A673 (cell line): ENCODE data around the gene PIGB. TPM values are rescaled to one million over a fixed set of nuclear protein-coding genes. Genes with fewer than 3 reads are reported as not detected.

Experiments
- BruUV-seq: library from RNA; stranded (reverse); fragments of 400-500 nt; replicated peaks from 2 replicates; lab custom pipeline; 2021; lab: Mats Ljungman, UMichigan
- CTCF ChIA-PET: fragments of 300-600 bp; sonication (Branson Sonifier 250); formaldehyde crosslinking; loops from one replicate; lab custom pipeline; 2022; ENCODE audit warnings: antibody characterized with exemption; lab: Charles Lee
- POLR2A ChIA-PET: fragments of 300-600 bp; sonication (Branson Sonifier 250); formaldehyde crosslinking; loops from one replicate; lab custom pipeline; 2022; ENCODE audit warnings: antibody characterized with exemption; ENCODE audit not compliant: low non-redundant PET; lab: Charles Lee
- DNase-seq: peaks from one replicate; pipeline ENCODE4 v3.0.0-alpha.2; 2015; ENCODE audit warnings: low spot score
- H3K27ac ChIP-seq: fragments of 200-600 bp; sonication (generic); 2 replicates; pipeline ENCODE4 v1.5.1; 2016; ENCODE audit warnings: mixed run types, low read depth, mild to moderate bottlenecking, mixed read lengths, antibody characterized with exemption, low read length; ENCODE audit not compliant: poor library complexity, severe bottlenecking
- H3K27me3 ChIP-seq: fragments of 200-600 bp; sonication (generic); replicated peaks from 2 replicates; pipeline ENCODE4 v1.6.1; 2017; ENCODE audit warnings: mixed run types, low read depth, mild to moderate bottlenecking, mixed read lengths, antibody characterized with exemption, low read length; ENCODE audit not compliant: insufficient read depth, poor library complexity
- H3K36me3 ChIP-seq: fragments of 200-600 bp; sonication (generic); 2 replicates; pipeline ENCODE4 v1.6.1; 2016; ENCODE audit warnings: mixed run types, mild to moderate bottlenecking, mixed read lengths, antibody characterized with exemption, low read length; ENCODE audit not compliant: insufficient read depth, poor library complexity, severe bottlenecking
- H3K4me1 ChIP-seq: fragments of 200-600 bp; sonication (generic); 2 replicates; pipeline ENCODE4 v1.6.1; 2017; ENCODE audit warnings: mixed run types, mild to moderate bottlenecking, mixed read lengths, antibody characterized with exemption, low read length; ENCODE audit not compliant: insufficient read depth, poor library complexity, severe bottlenecking
- H3K4me3 ChIP-seq: fragments of 200-600 bp; sonication (generic); 2 replicates; pipeline ENCODE4 v1.5.1; 2016; ENCODE audit warnings: low read depth, mixed run types, mild to moderate bottlenecking, mixed read lengths, low read length; ENCODE audit not compliant: poor library complexity, severe bottlenecking
- H3K9me3 ChIP-seq: fragments of 200-600 bp; sonication (generic); 2 replicates; pipeline ENCODE4 v1.6.1; 2016; ENCODE audit warnings: mixed run types, low read depth, mild to moderate bottlenecking, mixed read lengths, antibody characterized with exemption, low read length; ENCODE audit not compliant: poor library complexity, severe bottlenecking
- EZH2 ChIP-seq: fragments of 200-600 bp; sonication (generic); IDR thresholded peaks from 2 replicates; pipeline ENCODE4 v1.6.1; 2017; ENCODE audit warnings: borderline replicate concordance, low read depth, mild to moderate bottlenecking, mixed read lengths, antibody characterized with exemption, low read length; ENCODE audit not compliant: poor library complexity, severe bottlenecking
- intact Hi-C: fragments of 100-400 bp; cut with micrococcal nuclease; formaldehyde crosslinking; loops from one replicate; pipeline ENCODE4 v1.10.0; 2022; ENCODE audit not compliant: unreplicated experiment
- total RNA-seq: library from RNA; stranded (reverse); gene quantifications from 2 replicates; pipeline ENCODE4 v1.2.3, GENCODE V29; 2021
- TF ChIP-seq, protein P1 (sequence below): fragments of 300-800, 200-600 bp; sonication (generic); conservative IDR thresholded peaks from 2 replicates; pipeline ENCODE4 v1.5.1; 2017; ENCODE audit warnings: low read depth, mild to moderate bottlenecking, antibody characterized with exemption, low read length, moderate library complexity, mixed read lengths

The PIGB gene
- total RNA-seq, 1 experiment from 2014 or later: 8.3 TPM

- Histone ChIP-seq H3K36me3 (no peaks in the 10 kb centered on the region), H3K4me1 (no peaks in the 10 kb centered on the region), H3K27me3 (no peaks in the 10 kb centered on the region), H3K4me3 (no peak overlapping the region), H3K9me3 (no peaks in the 10 kb centered on the region), H3K27ac (no peak overlapping the region)
- TF ChIP-seq, protein P1, sequence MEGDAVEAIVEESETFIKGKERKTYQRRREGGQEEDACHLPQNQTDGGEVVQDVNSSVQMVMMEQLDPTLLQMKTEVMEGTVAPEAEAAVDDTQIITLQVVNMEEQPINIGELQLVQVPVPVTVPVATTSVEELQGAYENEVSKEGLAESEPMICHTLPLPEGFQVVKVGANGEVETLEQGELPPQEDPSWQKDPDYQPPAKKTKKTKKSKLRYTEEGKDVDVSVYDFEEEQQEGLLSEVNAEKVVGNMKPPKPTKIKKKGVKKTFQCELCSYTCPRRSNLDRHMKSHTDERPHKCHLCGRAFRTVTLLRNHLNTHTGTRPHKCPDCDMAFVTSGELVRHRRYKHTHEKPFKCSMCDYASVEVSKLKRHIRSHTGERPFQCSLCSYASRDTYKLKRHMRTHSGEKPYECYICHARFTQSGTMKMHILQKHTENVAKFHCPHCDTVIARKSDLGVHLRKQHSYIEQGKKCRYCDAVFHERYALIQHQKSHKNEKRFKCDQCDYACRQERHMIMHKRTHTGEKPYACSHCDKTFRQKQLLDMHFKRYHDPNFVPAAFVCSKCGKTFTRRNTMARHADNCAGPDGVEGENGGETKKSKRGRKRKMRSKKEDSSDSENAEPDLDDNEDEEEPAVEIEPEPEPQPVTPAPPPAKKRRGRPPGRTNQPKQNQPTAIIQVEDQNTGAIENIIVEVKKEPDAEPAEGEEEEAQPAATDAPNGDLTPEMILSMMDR: no peak
- no peak for TF ChIP-seq EZH2
- ChIA-PET POLR2A (no interaction called here), CTCF (no interaction called here)
- no peak for DNase-seq
- no TSS peak for BruUV-seq
- intact Hi-C loops: no loop called here
Observed at GRCh38 chr15:55353025-55353424, 34.0 kb downstream of the PIGB start.

GRCh38 chr15:55356985-55357585 lies 38.1 kb downstream of the PIGB start:
- no peaks in the 10 kb centered on the region for H3K36me3 ChIP-seq
- ChIA-PET POLR2A (no interaction called here), CTCF (no interaction called here)
- H3K27ac ChIP-seq: no peak overlapping the region
- TF ChIP-seq EZH2: no peak
- TF ChIP-seq, protein P1: no peak
- no TSS peak for BruUV-seq
- H3K4me1 ChIP-seq: no peaks in the 10 kb centered on the region
- intact Hi-C loops: no loop called here
- no peak overlapping the region for H3K4me3 ChIP-seq
- H3K27me3 ChIP-seq: no peaks in the 10 kb centered on the region
- H3K9me3 ChIP-seq: no peaks in the 10 kb centered on the region
- no peak for DNase-seq

DNA sequence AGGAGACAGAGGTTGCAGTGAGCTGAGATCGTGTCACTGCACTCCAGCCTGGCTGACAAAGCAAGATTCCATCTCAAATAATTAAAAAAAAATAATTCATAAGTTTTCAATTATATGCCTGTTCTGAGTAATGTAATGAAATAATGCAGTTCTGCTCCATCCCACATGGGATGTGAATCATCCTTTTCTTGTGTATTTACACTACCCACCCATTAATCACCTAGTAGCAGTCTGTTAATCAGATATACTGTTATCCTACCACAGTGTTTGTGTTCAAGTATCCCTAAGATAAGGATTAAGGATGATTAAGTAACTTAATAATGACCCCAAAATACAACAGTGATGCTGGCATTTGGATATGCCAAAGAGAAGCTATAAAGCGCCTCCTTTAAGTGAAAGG lies 38.8 kb downstream of the PIGB start:
- no peaks in the 10 kb centered on the region for H3K27me3 ChIP-seq
- CTCF ChIA-PET: no interaction called here
- no peaks in the 10 kb centered on the region for H3K9me3 ChIP-seq
- H3K4me3 ChIP-seq: no peak overlapping the region
- no peaks in the 10 kb centered on the region for H3K4me1 ChIP-seq
- POLR2A ChIA-PET: interaction anchor here (0.6 kb wide), 1 partner anchor 126 kb away, joined by 3 read pairs; no protein-coding TSS in a partner anchor
- H3K27ac ChIP-seq: no peak overlapping the region
- no TSS peak for BruUV-seq
- no peaks in the 10 kb centered on the region for H3K36me3 ChIP-seq
- TF ChIP-seq, protein P1: no peak
- TF ChIP-seq EZH2: no peak
- DNase-seq: no peak
- intact Hi-C loops: no loop called here
